ENCODE measurements around the gene PSEN2.

DNA sequence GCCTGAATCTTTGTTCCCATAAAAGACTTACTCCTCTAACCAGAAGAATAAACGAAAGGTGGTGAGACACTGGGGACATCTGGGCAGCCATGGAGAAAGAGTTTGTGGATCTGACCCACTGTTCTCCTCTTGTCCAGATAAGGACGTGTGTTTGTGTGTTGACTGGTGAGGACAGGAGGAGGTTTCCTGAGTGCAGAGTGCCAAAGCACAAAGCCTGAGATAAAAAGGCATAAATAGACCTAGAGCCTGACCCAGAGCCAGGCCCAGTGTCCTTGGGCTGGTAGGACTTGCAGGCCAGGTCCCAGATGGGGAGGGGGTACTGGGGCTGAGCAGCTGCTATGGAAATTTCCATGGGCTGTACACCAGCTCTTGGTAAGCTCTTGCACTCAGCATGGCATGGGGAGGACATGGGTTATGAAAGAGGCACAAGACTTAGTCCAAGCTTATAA is 50.1 kb downstream of the PSEN2 start:
- TF ChIP-seq, protein P1, sequence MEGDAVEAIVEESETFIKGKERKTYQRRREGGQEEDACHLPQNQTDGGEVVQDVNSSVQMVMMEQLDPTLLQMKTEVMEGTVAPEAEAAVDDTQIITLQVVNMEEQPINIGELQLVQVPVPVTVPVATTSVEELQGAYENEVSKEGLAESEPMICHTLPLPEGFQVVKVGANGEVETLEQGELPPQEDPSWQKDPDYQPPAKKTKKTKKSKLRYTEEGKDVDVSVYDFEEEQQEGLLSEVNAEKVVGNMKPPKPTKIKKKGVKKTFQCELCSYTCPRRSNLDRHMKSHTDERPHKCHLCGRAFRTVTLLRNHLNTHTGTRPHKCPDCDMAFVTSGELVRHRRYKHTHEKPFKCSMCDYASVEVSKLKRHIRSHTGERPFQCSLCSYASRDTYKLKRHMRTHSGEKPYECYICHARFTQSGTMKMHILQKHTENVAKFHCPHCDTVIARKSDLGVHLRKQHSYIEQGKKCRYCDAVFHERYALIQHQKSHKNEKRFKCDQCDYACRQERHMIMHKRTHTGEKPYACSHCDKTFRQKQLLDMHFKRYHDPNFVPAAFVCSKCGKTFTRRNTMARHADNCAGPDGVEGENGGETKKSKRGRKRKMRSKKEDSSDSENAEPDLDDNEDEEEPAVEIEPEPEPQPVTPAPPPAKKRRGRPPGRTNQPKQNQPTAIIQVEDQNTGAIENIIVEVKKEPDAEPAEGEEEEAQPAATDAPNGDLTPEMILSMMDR (IDR thresholded peaks at IDR 0.05), result no peak
- TF ChIP-seq POLR2AphosphoS5 (IDR thresholded peaks at IDR 0.05), result no peak
